ENCODE results near the gene HLA-DPB1. TPM values are rescaled to one million over a fixed set of nuclear protein-coding genes. Genes with fewer than 3 reads are reported as not detected.
"Not testable (repeated sequence)": the region's sequence is repeated elsewhere in the genome, so short reads cannot be mapped to it uniquely, and the experiment has no call there.

The HLA-DPB1 gene
- polyA plus RNA-seq, 4 donors: 14.3 to 150 (median 74.4) TPM

GRCh38 chr6:33040157-33040556 is 35.6 kb upstream of the HLA-DPB1 start:
- no peak for DNase-seq
- no peaks in the 10 kb centered on the region for H3K36me3 ChIP-seq (ENCODE audit: control insufficient read depth in 3 of 3, insufficient read depth in 2 of 3, low read depth in 1 of 3, low read length in 3 of 3)
- no peak overlapping the region for H3K27ac ChIP-seq (ENCODE audit: low read depth in 1 of 3, low read length in 2 of 3)
- H3K4me3 ChIP-seq (ENCODE audit: low read depth in 1 of 3, low read length in 3 of 3): no peak overlapping the region
- no peaks in the 10 kb centered on the region for H3K27me3 ChIP-seq (ENCODE audit: control insufficient read depth in 3 of 3, insufficient read depth in 3 of 3, low read length in 3 of 3)
- WGBS, 3 donors: 85 to 91% (median 86%) methylated on average over 2 of the region's 2 CpGs
- FAIRE-seq: no peak
- H3K9me3 ChIP-seq (ENCODE audit: control insufficient read depth in 2 of 2, insufficient read depth in 1 of 2, low read depth in 1 of 2, low read length in 1 of 2): no peaks in the 10 kb centered on the region
- no peaks in the 10 kb centered on the region for H3K4me1 ChIP-seq (ENCODE audit: control insufficient read depth in 3 of 3, insufficient read depth in 2 of 3, low read depth in 1 of 3, low read length in 2 of 3)

- H3K4me1 ChIP-seq (ENCODE audit: control insufficient read depth in 3 of 3, insufficient read depth in 2 of 3, low read depth in 1 of 3, low read length in 2 of 3): no peaks in the 10 kb centered on the region
- 58 to 64% (median 63%) methylated on average over 9 of the region's 9 CpGs for WGBS, 3 donors
- H3K27ac ChIP-seq (ENCODE audit: low read depth in 1 of 3, low read length in 2 of 3): no peak overlapping the region
- peaks cover 0 to 8% (median 0%) of the 10 kb centered on the region in 3 donors for H3K27me3 ChIP-seq (ENCODE audit: control insufficient read depth in 3 of 3, insufficient read depth in 3 of 3, low read length in 3 of 3)
- H3K36me3 ChIP-seq (ENCODE audit: control insufficient read depth in 3 of 3, insufficient read depth in 2 of 3, low read depth in 1 of 3, low read length in 3 of 3): no peaks in the 10 kb centered on the region
- FAIRE-seq (no peak), DNase-seq (no peak)
- no peak overlapping the region for H3K4me3 ChIP-seq (ENCODE audit: low read depth in 1 of 3, low read length in 3 of 3)
- no peaks in the 10 kb centered on the region for H3K9me3 ChIP-seq (ENCODE audit: control insufficient read depth in 2 of 2, insufficient read depth in 1 of 2, low read depth in 1 of 2, low read length in 1 of 2)
Observed at GRCh38 chr6:33049323-33050013, 26.3 kb upstream of the HLA-DPB1 start.

GRCh38 chr6:33050014-33050810 is 25.6 kb upstream of the HLA-DPB1 start:
- Histone ChIP-seq H3K27ac (ENCODE audit: low read depth in 1 of 3, low read length in 2 of 3) (no peak overlapping the region), H3K4me3 (ENCODE audit: low read depth in 1 of 3, low read length in 3 of 3) (no peak overlapping the region), H3K9me3 (ENCODE audit: control insufficient read depth in 2 of 2, insufficient read depth in 1 of 2, low read depth in 1 of 2, low read length in 1 of 2) (no peaks in the 10 kb centered on the region), H3K4me1 (ENCODE audit: control insufficient read depth in 3 of 3, insufficient read depth in 2 of 3, low read depth in 1 of 3, low read length in 2 of 3) (no peaks in the 10 kb centered on the region), H3K36me3 (ENCODE audit: control insufficient read depth in 3 of 3, insufficient read depth in 2 of 3, low read depth in 1 of 3, low read length in 3 of 3) (no peaks in the 10 kb centered on the region), H3K27me3 (ENCODE audit: control insufficient read depth in 3 of 3, insufficient read depth in 3 of 3, low read length in 3 of 3) (peaks cover 0 to 8% (median 0%) of the 10 kb centered on the region in 3 donors)
- DNase-seq: no peak
- FAIRE-seq: no peak
- 71 to 75% (median 72%) methylated on average over 6 of the region's 6 CpGs for WGBS, 3 donors

- no peak overlapping the region for H3K27ac ChIP-seq (ENCODE audit: low read depth in 1 of 3, low read length in 2 of 3)
- no peak for DNase-seq
- H3K36me3 ChIP-seq (ENCODE audit: control insufficient read depth in 3 of 3, insufficient read depth in 2 of 3, low read depth in 1 of 3, low read length in 3 of 3): no peaks in the 10 kb centered on the region
- no peaks in the 10 kb centered on the region for H3K9me3 ChIP-seq (ENCODE audit: control insufficient read depth in 2 of 2, insufficient read depth in 1 of 2, low read depth in 1 of 2, low read length in 1 of 2)
- no peak overlapping the region for H3K4me3 ChIP-seq (ENCODE audit: low read depth in 1 of 3, low read length in 3 of 3)
- H3K27me3 ChIP-seq (ENCODE audit: control insufficient read depth in 3 of 3, insufficient read depth in 3 of 3, low read length in 3 of 3): peaks cover 0 to 8% (median 0%) of the 10 kb centered on the region in 3 donors
- FAIRE-seq: no peak
- H3K4me1 ChIP-seq (ENCODE audit: control insufficient read depth in 3 of 3, insufficient read depth in 2 of 3, low read depth in 1 of 3, low read length in 2 of 3): no peaks in the 10 kb centered on the region
Observed at GRCh38 chr6:33052627-33053026, 23.2 kb upstream of the HLA-DPB1 start.

GRCh38 chr6:33053230-33053629 is 22.6 kb upstream of the HLA-DPB1 start:
- Histone ChIP-seq H3K9me3 (ENCODE audit: control insufficient read depth in 2 of 2, insufficient read depth in 1 of 2, low read depth in 1 of 2, low read length in 1 of 2) (no peaks in the 10 kb centered on the region), H3K36me3 (ENCODE audit: control insufficient read depth in 3 of 3, insufficient read depth in 2 of 3, low read depth in 1 of 3, low read length in 3 of 3) (no peaks in the 10 kb centered on the region), H3K27ac (ENCODE audit: low read depth in 1 of 3, low read length in 2 of 3) (no peak overlapping the region), H3K4me3 (ENCODE audit: low read depth in 1 of 3, low read length in 3 of 3) (no peak overlapping the region), H3K4me1 (ENCODE audit: control insufficient read depth in 3 of 3, insufficient read depth in 2 of 3, low read depth in 1 of 3, low read length in 2 of 3) (no peaks in the 10 kb centered on the region), H3K27me3 (ENCODE audit: control insufficient read depth in 3 of 3, insufficient read depth in 3 of 3, low read length in 3 of 3) (peaks cover 0 to 6% (median 0%) of the 10 kb centered on the region in 3 donors)
- no peak for DNase-seq
- FAIRE-seq: no peak
- 16 to 37% (median 27%) methylated on average over 4 of the region's 4 CpGs for WGBS, 3 donors

GRCh38 chr6:33057222-33058150 is 18.3 kb upstream of the HLA-DPB1 start:
- no peaks in the 10 kb centered on the region for H3K4me1 ChIP-seq (ENCODE audit: control insufficient read depth in 3 of 3, insufficient read depth in 2 of 3, low read depth in 1 of 3, low read length in 2 of 3)
- no peak for FAIRE-seq
- no peak overlapping the region for H3K27ac ChIP-seq (ENCODE audit: low read depth in 1 of 3, low read length in 2 of 3)
- H3K27me3 ChIP-seq (ENCODE audit: control insufficient read depth in 3 of 3, insufficient read depth in 3 of 3, low read length in 3 of 3): peaks cover 0 to 6% (median 0%) of the 10 kb centered on the region in 3 donors
- WGBS, 3 donors: 38 to 64% (median 46%) methylated on average over 6 of the region's 6 CpGs
- no peaks in the 10 kb centered on the region for H3K36me3 ChIP-seq (ENCODE audit: control insufficient read depth in 3 of 3, insufficient read depth in 2 of 3, low read depth in 1 of 3, low read length in 3 of 3)
- H3K4me3 ChIP-seq (ENCODE audit: low read depth in 1 of 3, low read length in 3 of 3): no peak overlapping the region
- H3K9me3 ChIP-seq (ENCODE audit: control insufficient read depth in 2 of 2, insufficient read depth in 1 of 2, low read depth in 1 of 2, low read length in 1 of 2): no peaks in the 10 kb centered on the region
- DNase-seq: no peak

- 71 to 90% (median 85%) methylated on average over 2 of the region's 2 CpGs for WGBS, 3 donors
- FAIRE-seq: no peak
- DNase-seq: no peak
Observed at GRCh38 chr6:33061987-33062386, 13.8 kb upstream of the HLA-DPB1 start.

GRCh38 chr6:33063435-33063834 is 12.4 kb upstream of the HLA-DPB1 start:
- H3K36me3 ChIP-seq (ENCODE audit: control insufficient read depth in 3 of 3, insufficient read depth in 2 of 3, low read depth in 1 of 3, low read length in 3 of 3); FAIRE-seq; H3K27me3 ChIP-seq (ENCODE audit: control insufficient read depth in 3 of 3, insufficient read depth in 3 of 3, low read length in 3 of 3); H3K27ac ChIP-seq (ENCODE audit: low read depth in 1 of 3, low read length in 2 of 3); H3K4me1 ChIP-seq (ENCODE audit: control insufficient read depth in 3 of 3, insufficient read depth in 2 of 3, low read depth in 1 of 3, low read length in 2 of 3); DNase-seq; H3K4me3 ChIP-seq (ENCODE audit: low read depth in 1 of 3, low read length in 3 of 3); H3K9me3 ChIP-seq (ENCODE audit: control insufficient read depth in 2 of 2, insufficient read depth in 1 of 2, low read depth in 1 of 2, low read length in 1 of 2): not testable (repeated sequence)
- 40 to 76% (median 49%) methylated on average over 2 to 4 of the region's 5 CpGs for WGBS, 3 donors

More at GRCh38 chr6:33061987-33062386, 13.8 kb upstream of the HLA-DPB1 start:
- peaks cover 0 to 5% (median 0%) of the 10 kb centered on the region in 3 donors for H3K27me3 ChIP-seq (ENCODE audit: control insufficient read depth in 3 of 3, insufficient read depth in 3 of 3, low read length in 3 of 3)
- H3K9me3 ChIP-seq (ENCODE audit: control insufficient read depth in 2 of 2, insufficient read depth in 1 of 2, low read depth in 1 of 2, low read length in 1 of 2): no peaks in the 10 kb centered on the region
- no peaks in the 10 kb centered on the region for H3K4me1 ChIP-seq (ENCODE audit: control insufficient read depth in 3 of 3, insufficient read depth in 2 of 3, low read depth in 1 of 3, low read length in 2 of 3)
- H3K4me3 ChIP-seq (ENCODE audit: low read depth in 1 of 3, low read length in 3 of 3): no peak overlapping the region
- no peak overlapping the region for H3K27ac ChIP-seq (ENCODE audit: low read depth in 1 of 3, low read length in 2 of 3)
- no peaks in the 10 kb centered on the region for H3K36me3 ChIP-seq (ENCODE audit: control insufficient read depth in 3 of 3, insufficient read depth in 2 of 3, low read depth in 1 of 3, low read length in 3 of 3)
